Stimulated activated CD4-positive, alpha-beta T cell treated with anti-CD3 and anti-CD28 coated beads, Interleukin-15, amount 100 ng/mL, for 48 hours (primary cell): Measurements from ENCODE around the gene RTTN.

Experiments
- DNase-seq, 2 donors: peaks; one replicate each; pipeline ENCODE4 v3.0.0-alpha.2; 2020; ENCODE audit warnings: low read depth in 2 of 2

RTTN gene

GRCh38 chr18:70082430-70082829 is 123.1 kb downstream of the RTTN start:
- DNase-seq, result no peak

DNA sequence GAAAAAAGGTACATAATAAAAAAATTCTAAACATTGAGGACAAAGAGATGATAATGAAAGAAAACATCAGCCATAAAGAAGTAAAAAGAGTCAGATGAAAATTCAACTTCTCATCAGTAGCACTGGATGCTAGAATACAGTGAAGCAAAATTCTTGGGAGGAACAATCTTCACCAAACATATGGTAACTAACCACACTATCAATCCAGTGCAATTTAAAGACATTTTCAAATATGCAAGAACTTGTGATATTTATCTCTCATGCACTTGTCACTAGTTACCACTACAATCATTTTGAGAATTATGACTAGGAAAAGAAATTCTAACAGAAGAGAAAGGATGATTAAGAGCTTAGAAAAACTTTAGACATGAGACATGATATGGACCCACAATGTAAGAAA is 127.4 kb downstream of the RTTN start:
- no peak for DNase-seq

GRCh38 chr18:70075906-70076305 is 129.6 kb downstream of the RTTN start:
- DNase-seq, result no peak

DNA sequence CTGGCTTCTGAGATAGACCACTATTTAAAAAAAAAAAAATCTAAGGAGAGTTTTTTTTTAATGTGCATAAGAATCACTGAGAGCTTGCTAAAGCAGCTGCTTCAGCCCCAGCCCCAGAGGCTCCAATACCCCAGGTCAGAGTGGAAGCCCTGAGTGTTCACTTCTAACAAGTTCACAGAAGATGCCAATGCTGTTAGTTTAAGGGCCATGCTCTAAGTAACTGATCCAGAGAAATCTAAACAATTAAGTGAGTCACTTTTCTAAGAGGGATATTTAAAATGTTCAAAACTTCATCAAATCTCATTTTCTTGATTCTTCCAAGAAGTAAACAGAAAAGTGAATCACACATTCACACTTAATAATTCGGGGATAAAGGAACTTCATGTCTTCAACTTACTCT is 131.4 kb downstream of the RTTN start:
- DNase-seq, result no peak

- no peak for DNase-seq
Observed at GRCh38 chr18:70073432-70073831, 132.1 kb downstream of the RTTN start.

DNA sequence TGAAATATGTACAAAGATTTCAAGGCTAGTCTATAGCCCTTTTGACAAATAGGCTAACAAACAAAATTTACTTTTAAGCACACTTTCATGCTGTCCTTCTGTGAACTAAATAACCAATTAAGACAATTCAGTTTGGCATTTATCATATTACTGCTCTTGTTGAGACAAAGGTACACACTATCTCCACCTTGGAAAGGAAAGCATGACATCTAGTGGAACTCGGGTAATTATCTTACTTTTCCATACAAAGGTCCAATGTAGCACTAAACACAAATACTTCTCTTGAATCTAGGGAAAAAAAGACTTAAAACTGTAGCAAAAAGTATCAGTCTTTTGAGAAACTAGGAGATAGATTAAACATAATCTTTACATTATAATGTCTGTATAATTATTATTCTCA is 132.8 kb downstream of the RTTN start:
- DNase-seq, result no peak

GRCh38 chr18:70069965-70070364 is 135.5 kb downstream of the RTTN start:
- no peak for DNase-seq

DNA sequence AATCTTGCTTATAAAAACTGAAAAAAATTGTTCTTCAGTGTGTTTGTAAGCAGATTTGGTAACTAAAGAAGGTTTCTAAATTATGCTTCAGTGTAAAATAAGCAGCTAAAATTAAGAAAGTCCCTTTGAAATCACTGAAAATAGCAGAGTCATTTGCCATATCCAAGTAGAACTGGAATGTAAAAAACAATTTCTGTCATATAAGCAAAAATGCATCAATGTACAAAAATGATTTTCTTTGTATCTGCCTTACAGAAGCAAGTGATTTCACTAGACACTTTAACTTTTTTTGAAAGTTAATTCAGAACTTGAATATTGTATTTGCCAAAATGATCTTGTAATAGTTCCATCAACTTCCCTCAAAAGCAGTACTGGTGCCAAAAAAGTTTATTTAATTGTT is 136.1 kb downstream of the RTTN start:
- DNase-seq, result no peak

DNA sequence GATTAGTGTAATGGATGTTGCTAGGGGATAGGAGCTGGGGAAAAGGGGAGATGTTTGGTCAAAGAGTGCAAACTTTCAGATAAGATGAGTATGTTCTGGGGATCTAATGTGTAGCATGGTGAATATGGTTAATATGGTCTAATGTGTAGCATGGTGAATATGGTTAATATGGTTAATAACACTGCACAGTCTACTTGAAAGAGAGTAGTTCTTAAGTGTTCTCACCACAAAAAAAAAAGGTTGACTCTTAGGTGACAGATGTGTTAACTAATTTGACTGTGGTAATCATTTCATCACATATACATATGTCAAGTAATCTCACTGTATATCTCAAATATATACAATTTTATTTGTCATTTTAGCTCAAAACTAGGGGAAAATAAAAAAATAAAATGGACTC is 136.5 kb downstream of the RTTN start:
- DNase-seq, result no peak

GRCh38 chr18:70059684-70060083 is 145.8 kb downstream of the RTTN start:
- DNase-seq, result no peak

GRCh38 chr18:70058916-70059315 is 146.6 kb downstream of the RTTN start:
- no peak for DNase-seq

- DNase-seq, result no peak
Observed at GRCh38 chr18:70047931-70048603, 157.4 kb downstream of the RTTN start.

DNA sequence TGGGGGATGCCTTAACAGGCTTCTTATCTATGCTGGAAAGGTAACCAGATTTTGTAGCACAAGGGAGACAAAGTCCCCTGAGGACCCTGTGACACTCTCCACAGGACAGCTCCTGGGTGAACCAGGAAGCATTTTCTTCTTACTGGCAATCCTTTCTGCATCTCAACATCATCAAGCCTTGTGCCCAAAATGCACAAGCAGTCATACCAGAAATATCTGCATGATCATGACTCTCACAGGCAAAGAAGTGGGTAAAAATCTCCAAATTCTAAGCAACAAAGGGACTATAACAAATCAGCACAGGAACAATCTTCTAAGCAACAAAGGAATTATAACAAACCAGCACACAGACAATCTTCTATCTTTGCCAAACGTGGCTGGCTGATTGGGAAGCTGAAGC is 158.7 kb downstream of the RTTN start:
- no peak for DNase-seq

- DNase-seq, result no peak
Observed at GRCh38 chr18:70046207-70046606, 159.3 kb downstream of the RTTN start.

- DNase-seq, result no peak
Observed at GRCh38 chr18:70044632-70045031, 160.9 kb downstream of the RTTN start.

GRCh38 chr18:70041459-70042050 is 163.9 kb downstream of the RTTN start:
- no peak for DNase-seq

DNA sequence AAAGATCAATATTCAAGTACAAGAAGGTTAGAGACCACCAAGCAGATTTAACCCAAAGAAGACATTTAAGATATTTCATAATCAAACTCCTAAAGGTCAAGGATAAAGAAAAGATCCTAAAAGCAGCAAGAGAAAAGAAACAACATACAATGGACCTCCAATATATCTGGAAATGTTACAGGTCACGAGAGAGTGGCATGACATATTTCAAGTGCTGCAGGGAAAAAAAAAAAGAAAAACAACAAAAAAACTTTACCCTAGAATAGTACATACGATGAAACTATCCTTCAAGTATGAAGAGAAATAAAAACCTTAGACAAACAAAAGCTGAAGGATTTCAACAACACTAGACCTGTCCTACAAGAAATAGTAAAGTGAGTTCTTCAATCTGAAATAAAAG is 166.3 kb downstream of the RTTN start:
- no peak for DNase-seq

GRCh38 chr18:70037431-70038061 is 167.9 kb downstream of the RTTN start:
- DNase-seq, result no peak

GRCh38 chr18:70036771-70037347 is 168.6 kb downstream of the RTTN start:
- DNase-seq, result no peak

- no peak for DNase-seq
Observed at GRCh38 chr18:70036168-70036567, 169.3 kb downstream of the RTTN start.

DNA sequence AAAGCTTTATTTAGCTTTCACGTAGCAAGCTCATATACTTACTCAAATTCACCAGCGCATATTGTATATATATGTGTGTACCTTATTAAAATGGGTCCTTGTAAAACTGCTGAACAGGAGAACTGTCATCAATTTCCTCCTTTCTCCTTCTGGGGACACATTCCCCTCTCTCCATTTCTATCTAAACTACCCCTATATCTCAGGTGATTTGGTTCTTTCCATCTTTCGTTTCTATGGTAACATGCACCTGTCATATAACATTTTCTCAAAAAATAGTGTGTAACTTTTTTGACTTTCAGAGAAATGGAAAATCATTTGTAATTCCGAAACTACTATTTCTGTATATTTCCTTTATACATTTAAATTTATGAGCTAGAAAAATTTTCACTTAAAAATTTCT is 174.3 kb downstream of the RTTN start:
- DNase-seq, result no peak

DNA sequence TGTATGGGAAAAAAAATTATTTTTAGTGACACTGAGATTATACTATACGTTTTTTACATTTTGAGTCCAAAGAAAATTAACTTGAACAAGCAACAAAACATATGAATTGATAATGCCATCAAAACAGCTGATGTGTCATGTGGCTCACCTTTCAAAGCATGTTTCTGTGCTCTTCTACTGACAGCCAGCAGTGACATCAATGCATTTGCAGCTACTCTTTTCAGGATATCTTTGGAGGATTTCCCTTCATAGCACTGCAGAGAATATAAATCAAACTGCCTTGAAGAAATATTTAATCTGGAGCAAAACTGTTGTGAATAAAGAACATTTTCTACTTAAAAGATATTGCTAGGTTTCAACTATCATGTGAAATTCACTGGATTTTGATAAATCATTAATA is 174.8 kb downstream of the RTTN start:
- DNase-seq, result no peak

DNA sequence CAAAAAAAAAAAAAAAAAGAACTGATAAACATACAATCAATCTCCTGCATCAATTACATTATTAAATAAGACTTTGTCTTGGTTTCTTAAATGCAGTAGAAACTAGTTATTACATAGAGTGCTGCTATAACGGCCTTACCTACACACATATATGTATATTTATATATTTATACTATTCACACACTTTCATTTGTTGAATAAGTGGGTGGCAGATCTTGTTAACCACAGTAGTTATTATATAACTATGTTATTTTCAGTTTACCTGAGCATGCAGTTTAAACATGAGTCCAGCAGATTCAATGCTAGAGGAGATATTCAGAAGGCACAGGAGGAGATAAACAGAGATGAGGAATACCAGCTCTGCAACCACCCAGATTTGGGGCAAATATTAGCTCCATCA is 176.3 kb downstream of the RTTN start:
- no peak for DNase-seq
